Sigmoid colon (tissue), 4 donors: Measurements from ENCODE around the gene GNL3.

Experiments
- EP300 ChIP-seq, 4 donors: sonication (generic); formaldehyde crosslinking; IDR thresholded peaks; one replicate each; pipeline ENCODE4 v1.6.1; 2017; ENCODE audit warnings: antibody characterized with exemption in 4 of 4
- POLR2A ChIP-seq, 2 donors: fragments of 450-650 bp; IDR thresholded peaks; one replicate each; pipeline ENCODE4 v1.6.1; 2016; ENCODE audit warnings: antibody characterized with exemption in 2 of 2, mild to moderate bottlenecking in 2 of 2, moderate library complexity in 2 of 2
- TF ChIP-seq, protein P1 (sequence below), 4 experiments: fragments of 450-650 bp in 3 of 4; fragments of 200-600 bp in 1 of 4; IDR thresholded peaks; one replicate each; pipeline ENCODE4 v1.5.1; 2016 to 2019; ENCODE audit warnings: antibody characterized with exemption in 4 of 4, mild to moderate bottlenecking in 3 of 4, moderate library complexity in 2 of 4

DNA sequence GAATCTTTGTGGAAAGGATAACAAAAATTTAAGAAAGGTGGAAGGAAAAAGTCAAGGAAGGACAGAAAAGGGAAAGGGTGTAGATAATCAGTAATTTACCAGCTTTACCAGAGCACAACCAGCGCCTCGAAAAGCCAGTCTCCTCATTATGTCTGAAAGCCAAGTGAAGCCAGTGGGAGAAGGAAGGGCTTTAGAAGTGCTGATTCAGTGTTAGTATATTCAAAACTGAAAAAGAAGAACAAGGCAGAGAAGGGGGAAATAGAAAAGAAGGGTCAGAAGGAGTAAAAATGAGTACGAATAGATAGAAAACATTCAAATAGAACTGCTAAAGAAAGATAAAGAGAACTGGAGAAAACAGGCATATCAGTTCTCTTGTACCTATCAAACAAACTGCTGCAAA is 4.2 kb upstream of the GNL3 start:
- TF ChIP-seq POLR2A (IDR thresholded peaks at IDR 0.05) (no peak), EP300 (IDR thresholded peaks at IDR 0.05) (no peak)
- TF ChIP-seq, protein P1, sequence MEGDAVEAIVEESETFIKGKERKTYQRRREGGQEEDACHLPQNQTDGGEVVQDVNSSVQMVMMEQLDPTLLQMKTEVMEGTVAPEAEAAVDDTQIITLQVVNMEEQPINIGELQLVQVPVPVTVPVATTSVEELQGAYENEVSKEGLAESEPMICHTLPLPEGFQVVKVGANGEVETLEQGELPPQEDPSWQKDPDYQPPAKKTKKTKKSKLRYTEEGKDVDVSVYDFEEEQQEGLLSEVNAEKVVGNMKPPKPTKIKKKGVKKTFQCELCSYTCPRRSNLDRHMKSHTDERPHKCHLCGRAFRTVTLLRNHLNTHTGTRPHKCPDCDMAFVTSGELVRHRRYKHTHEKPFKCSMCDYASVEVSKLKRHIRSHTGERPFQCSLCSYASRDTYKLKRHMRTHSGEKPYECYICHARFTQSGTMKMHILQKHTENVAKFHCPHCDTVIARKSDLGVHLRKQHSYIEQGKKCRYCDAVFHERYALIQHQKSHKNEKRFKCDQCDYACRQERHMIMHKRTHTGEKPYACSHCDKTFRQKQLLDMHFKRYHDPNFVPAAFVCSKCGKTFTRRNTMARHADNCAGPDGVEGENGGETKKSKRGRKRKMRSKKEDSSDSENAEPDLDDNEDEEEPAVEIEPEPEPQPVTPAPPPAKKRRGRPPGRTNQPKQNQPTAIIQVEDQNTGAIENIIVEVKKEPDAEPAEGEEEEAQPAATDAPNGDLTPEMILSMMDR (IDR thresholded peaks at IDR 0.05) = no peak
